M059J (cell line): ENCODE results near the gene LMBRD1. TPM values are rescaled to one million over a fixed set of nuclear protein-coding genes. Genes with fewer than 3 reads are reported as not detected.

Source experiments
- DNase-seq: peaks from one replicate; pipeline ENCODE4 v3.0.0-alpha.2; 2012; ENCODE audit warnings: low read depth
- total RNA-seq: library from RNA; depleted of rRNA; stranded (reverse); fragments of >200 nt; shearing (Covaris generic); gene quantifications from 2 replicates; pipeline ENCODE4 v1.2.3, GENCODE V29; 2014; rRNA removed

The LMBRD1 gene
- total RNA-seq, 1 experiment from 2014 or later = 25.2 TPM

DNA sequence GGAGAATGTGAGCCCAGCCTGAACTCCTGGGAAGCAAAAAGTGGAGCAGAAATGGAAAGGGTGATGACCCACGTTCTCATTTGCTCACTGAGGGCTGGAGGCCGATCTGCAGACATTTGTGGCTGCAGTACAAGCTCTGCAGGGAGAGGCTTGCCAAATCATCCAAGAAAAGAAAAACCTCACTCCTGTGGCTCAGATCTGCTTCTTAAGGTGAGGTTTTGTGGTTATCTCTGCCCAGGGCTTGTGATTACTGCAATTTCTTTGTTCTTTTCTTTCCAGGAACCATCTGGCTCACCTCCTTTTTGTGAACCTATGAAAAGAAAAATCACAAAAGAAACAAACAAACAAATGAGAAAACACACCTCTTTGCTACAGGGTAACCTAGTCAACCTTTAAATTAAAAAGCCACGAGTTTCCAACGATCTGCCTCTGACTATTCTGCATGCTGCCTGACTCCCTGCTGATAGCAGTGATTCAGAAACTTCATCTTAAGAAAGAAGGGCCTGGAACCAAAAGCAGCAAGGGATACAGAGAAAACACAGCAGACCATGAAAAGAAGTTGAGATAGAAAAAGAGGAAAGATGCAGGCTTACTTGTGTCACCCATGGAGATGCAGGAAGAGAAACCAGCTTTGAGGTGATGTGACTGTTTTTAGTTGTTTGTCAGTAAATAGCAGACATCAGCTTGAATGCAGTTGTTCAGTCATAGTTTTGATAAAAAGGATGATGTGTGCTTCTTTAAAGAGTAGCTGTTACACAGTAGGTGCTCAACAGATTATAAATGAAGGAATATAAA, 165.1 kb downstream of the LMBRD1 start:
- DNase-seq = peak; percentile 3

GRCh38 chr6:69630767-69631166, 166.0 kb downstream of the LMBRD1 start:
- no peak for DNase-seq

GRCh38 chr6:69627625-69628024, 169.2 kb downstream of the LMBRD1 start:
- DNase-seq = no peak

- no peak for DNase-seq
These were observed 171.9 kb downstream of the LMBRD1 start for GRCh38 chr6:69624944-69625343.

Other genes with a start within 250 kb of the LMBRD1 start
- gene COL19A1, start 69.5 kb upstream of the LMBRD1 start, total RNA-seq = not detected in 2 replicates